B cell (primary cell): ENCODE results near the gene KMT2C. TPM values are rescaled to one million over a fixed set of nuclear protein-coding genes. Genes with fewer than 3 reads are reported as not detected.

Experiments used
- ATAC-seq: fragments of 200-7000 bp; cut with Tn5 transposase; one replicate; pipeline ENCODE4 v1.10.0; 2021; ENCODE audit warnings: low read depth, mild to moderate bottlenecking, moderate number of reproducible peaks, moderate library complexity
- CTCF ChIA-PET: fragments of 350-600 bp; sonication (Branson Sonifier 250); formaldehyde crosslinking; loops from one replicate; lab custom pipeline; 2021; ENCODE audit warnings: antibody characterized with exemption, inconsistent platforms; lab: Charles Lee
- POLR2A ChIA-PET: fragments of 350-600 bp; sonication (Branson Sonifier 250); formaldehyde crosslinking; loops from one replicate; lab custom pipeline; 2021; ENCODE audit warnings: antibody characterized with exemption; lab: Charles Lee
- DNase-seq: peaks from one replicate; pipeline ENCODE4 v3.0.0; 2013
- H2AFZ ChIP-seq: 2 replicates; pipeline ENCODE4 v1.6.1; 2012; ENCODE audit warnings: mild to moderate bottlenecking, low read depth, low read length; ENCODE audit not compliant: insufficient read depth, poor library complexity, severe bottlenecking
- H3K27ac ChIP-seq, 2 donors: 1 replicate in 1 of 2; 2 replicates in 1 of 2; pipeline ENCODE4 v1.5.1; 2012 to 2013; ENCODE audit warnings: low read length in 2 of 2, mild to moderate bottlenecking in 2 of 2, moderate library complexity in 1 of 2
- H3K27me3 ChIP-seq, 4 experiments: fragments of 200-600 bp in 1 of 4; sonication (generic) in 1 of 4; replicated peaks in 1 of 4; 1 replicate in 2 of 4; 2 replicates in 2 of 4; pipeline versions ENCODE4 v1.6.1 to v1.7.0; 2013 to 2016; ENCODE audit warnings: low read length in 3 of 4, mild to moderate bottlenecking in 2 of 4, mixed read lengths in 1 of 4, moderate library complexity in 1 of 4; ENCODE audit not compliant: insufficient read depth in 4 of 4, control insufficient read depth in 3 of 4; ENCODE audit errors: control extremely low read depth in 1 of 4
- H3K36me3 ChIP-seq, 2 experiments: replicated peaks in 1 of 2; 1 replicate in 1 of 2; 2 replicates in 1 of 2; pipeline versions ENCODE4 v1.6.1 to v1.7.1; 2013; ENCODE audit warnings: low read length in 1 of 2; ENCODE audit not compliant: insufficient read depth in 2 of 2, control insufficient read depth in 1 of 2; ENCODE audit errors: control extremely low read depth in 1 of 2, extremely low read depth in 1 of 2
- H3K4me1 ChIP-seq, 2 donors: fragments of 200-600 bp in 1 of 2; sonication (generic) in 1 of 2; 1 replicate in 1 of 2; 2 replicates in 1 of 2; pipeline versions ENCODE4 v1.5.1 to v1.6.1; 2013 to 2017; ENCODE audit warnings: low read length in 2 of 2; ENCODE audit not compliant: control insufficient read depth in 2 of 2, insufficient read depth in 2 of 2
- H3K4me2 ChIP-seq: replicated peaks from 2 replicates; pipeline ENCODE3; 2012; ENCODE audit warnings: mild to moderate bottlenecking, low read depth, low read length; ENCODE audit not compliant: poor library complexity, severe bottlenecking
- H3K4me3 ChIP-seq, 5 experiments: fragments of 200-600 bp in 1 of 5; sonication (generic) in 1 of 5; 1 replicate in 3 of 5; 2 replicates in 2 of 5; pipeline versions ENCODE4 v1.5.1 to v1.7.0; 2011 to 2016; ENCODE audit warnings: low read length in 4 of 5, mild to moderate bottlenecking in 4 of 5, low read depth in 2 of 5, control low read depth in 1 of 5, moderate library complexity in 1 of 5; ENCODE audit not compliant: insufficient read depth in 1 of 5; ENCODE audit errors: control extremely low read depth in 1 of 5, extremely low read depth in 1 of 5
- H3K79me2 ChIP-seq: fragments of 200-600 bp; sonication (generic); one replicate; pipeline ENCODE4 v1.6.0; 2016; ENCODE audit warnings: low read length; ENCODE audit not compliant: control insufficient read depth, insufficient read depth
- H3K9ac ChIP-seq: fragments of 200-600 bp; sonication (generic); 2 replicates; pipeline ENCODE4 v1.6.1; 2017; ENCODE audit warnings: mild to moderate bottlenecking, low read length, moderate library complexity
- H3K9me3 ChIP-seq, 3 donors: one replicate each; pipeline versions ENCODE4 v1.6.1 to v1.7.1; 2013; ENCODE audit warnings: low read length in 2 of 3; ENCODE audit not compliant: control insufficient read depth in 2 of 3, insufficient read depth in 1 of 3; ENCODE audit errors: control extremely low read depth in 1 of 3
- H4K20me1 ChIP-seq: 2 replicates; pipeline ENCODE4 v1.6.0; 2012; ENCODE audit warnings: mild to moderate bottlenecking, low read length; ENCODE audit not compliant: insufficient read depth, control insufficient read depth, poor library complexity, severe bottlenecking
- H3K27ac Mint-ChIP-seq: one replicate; pipeline ENCODE4 v1.8.0; 2021; ENCODE audit warnings: mixed read lengths
- H3K27me3 Mint-ChIP-seq: one replicate; pipeline ENCODE4 v1.8.0; 2021; ENCODE audit warnings: mixed read lengths
- H3K4me1 Mint-ChIP-seq: one replicate; pipeline ENCODE4 v1.8.0; 2021; ENCODE audit warnings: mixed read lengths
- H3K4me3 Mint-ChIP-seq: one replicate; pipeline ENCODE4 v1.8.0; 2021; ENCODE audit warnings: mixed read lengths
- H3K9me3 Mint-ChIP-seq: one replicate; pipeline ENCODE4 v1.8.0; 2022; ENCODE audit warnings: mixed read lengths; ENCODE audit not compliant: insufficient read depth
- CTCF ChIP-seq: fragments of 200-600 bp; IDR thresholded peaks from one replicate; pipeline ENCODE4 v1.8.0; 2022; ENCODE audit warnings: antibody characterized with exemption, mild to moderate bottlenecking
- EZH2 ChIP-seq: IDR thresholded peaks from 2 replicates; pipeline ENCODE4 v1.6.1; 2012; ENCODE audit warnings: borderline replicate concordance, low read depth, mild to moderate bottlenecking, moderate library complexity, low read length; ENCODE audit not compliant: insufficient read depth, poor library complexity, severe bottlenecking
- WGBS: methylation state at CpG from one replicate; pipeline ENCODE4 v1.1.5; 2013; ENCODE audit warnings: missing lambda C conversion rate; ENCODE audit not compliant: insufficient coverage; 5-methylcytosine and 5-hydroxymethylcytosine counted together
- intact Hi-C: fragments of 100-400 bp; cut with micrococcal nuclease; formaldehyde crosslinking; loops from one replicate; pipeline ENCODE4 v1.10.0; 2022
- polyA plus RNA-seq: library from polyadenylated mRNA; depleted of rRNA; stranded (reverse); fragments of >200 nt; gene quantifications from 2 replicates; pipeline ENCODE4 v1.2.3, GENCODE V29; 2012
- total RNA-seq, 2 donors: library from RNA; stranded (reverse); fragments of 120-200 nt in 1 of 2; gene quantifications; 1 replicate in 1 of 2; 2 replicates in 1 of 2; pipeline versions ENCODE4 v1.2.3 to v1.2.4, GENCODE V29; 2013 to 2022

KMT2C gene
- total and polyA plus RNA-seq, 2 donors (not counting 1 experiment from before 2014, with no cell fraction given), result 14.9 to 171 TPM

DNA sequence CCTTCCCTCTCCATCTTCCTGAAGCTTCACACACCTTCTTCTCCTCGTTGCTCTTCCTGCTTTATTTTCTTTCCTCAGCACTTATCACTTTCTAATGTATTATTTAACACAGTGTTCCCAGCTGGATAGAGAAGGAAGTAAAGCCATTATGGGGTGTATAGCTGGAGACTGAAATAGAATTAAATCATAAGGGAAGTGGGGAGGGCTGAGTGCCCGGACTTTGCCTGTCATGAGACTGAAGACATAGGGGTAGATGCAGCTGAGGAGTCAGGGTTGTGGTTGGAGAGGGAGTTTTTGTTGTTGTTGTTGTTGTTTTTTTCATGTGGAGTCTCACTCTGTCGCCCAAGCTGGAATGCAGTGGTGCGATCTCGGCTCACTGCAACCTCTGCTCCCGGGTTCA lies 345.1 kb downstream of the KMT2C start:
- no peak for ATAC-seq
- Mint-ChIP-seq H3K27ac (no peak overlapping the region), H3K9me3 (peaks cover 2% of the 10 kb centered on the region), H3K4me1 (no peaks in the 10 kb centered on the region), H3K4me3 (no peak overlapping the region), H3K27me3 (no peaks in the 10 kb centered on the region)
- Histone ChIP-seq H4K20me1 (no peaks in the 10 kb centered on the region), H3K27ac (no peak overlapping the region), H3K79me2 (peaks cover 4% of the 10 kb centered on the region), H3K4me1 (no peaks in the 10 kb centered on the region), H3K9me3 (peaks cover 2 to 7% (median 7%) of the 10 kb centered on the region in 3 donors), H3K4me2 (no peak overlapping the region), H3K27me3 (no peaks in the 10 kb centered on the region), H3K9ac (no peak overlapping the region), H3K4me3 (no peak overlapping the region), H2AFZ (no peak overlapping the region), H3K36me3 (no peaks in the 10 kb centered on the region)
- CTCF ChIA-PET, result no interaction called here
- 91% methylated on average over 3 of the region's 6 CpGs for WGBS
- no peak for TF ChIP-seq EZH2
- TF ChIP-seq CTCF, result no peak
- intact Hi-C loops, result no loop called here
- no peak for DNase-seq
- POLR2A ChIA-PET, result no interaction called here

DNA sequence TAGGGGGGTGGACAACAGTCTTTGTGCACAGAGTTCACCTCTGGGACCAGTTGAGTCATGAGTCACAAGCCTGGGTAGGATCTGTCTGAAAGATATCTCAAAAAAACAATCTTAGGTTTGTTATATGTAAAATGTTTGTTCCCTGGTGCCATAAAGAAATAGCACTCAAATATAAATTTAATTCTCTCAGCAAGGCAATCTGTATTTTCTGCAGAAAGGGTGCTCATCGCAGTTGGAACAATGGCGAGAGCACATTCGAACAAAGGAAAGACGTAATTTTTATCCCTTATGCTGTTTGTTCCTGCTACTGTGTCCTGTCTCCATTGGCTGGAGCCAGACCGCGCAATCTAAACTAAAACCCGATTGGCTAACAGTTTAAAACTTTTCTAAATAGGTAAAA lies 346.6 kb downstream of the KMT2C start:
- H3K27ac Mint-ChIP-seq, result no peak overlapping the region

More for the DNA sequence above, 346.6 kb downstream of the KMT2C start:
- no peaks in the 10 kb centered on the region for H4K20me1 ChIP-seq
- no peaks in the 10 kb centered on the region for H3K27me3 Mint-ChIP-seq
- H3K79me2 ChIP-seq, result peaks cover 9% of the 10 kb centered on the region
- DNase-seq (no peak), ATAC-seq (no peak)
- WGBS, result 100% methylated on average over 4 of the region's 7 CpGs
- H3K9ac ChIP-seq, result no peak overlapping the region
- H3K4me3 Mint-ChIP-seq, result no peak overlapping the region
- no peak overlapping the region for H3K4me3 ChIP-seq
- H3K4me2 ChIP-seq, result no peak overlapping the region
- H2AFZ ChIP-seq, result no peak overlapping the region
- no peaks in the 10 kb centered on the region for H3K4me1 Mint-ChIP-seq
- H3K9me3 Mint-ChIP-seq, result peaks cover 2% of the 10 kb centered on the region
- no peaks in the 10 kb centered on the region for H3K36me3 ChIP-seq
- TF ChIP-seq CTCF (no peak), EZH2 (no peak)
- CTCF ChIA-PET, result no interaction called here
- H3K27me3 ChIP-seq, result no peaks in the 10 kb centered on the region
- POLR2A ChIA-PET, result no interaction called here
- intact Hi-C loops, result no loop called here
- no peaks in the 10 kb centered on the region for H3K4me1 ChIP-seq
- peaks cover 2 to 7% (median 7%) of the 10 kb centered on the region in 3 donors for H3K9me3 ChIP-seq
- H3K27ac ChIP-seq, result no peak overlapping the region
